ENCODE data around the gene ZNF768. TPM values are rescaled to one million over a fixed set of nuclear protein-coding genes. Genes with fewer than 3 reads are reported as not detected.

The ZNF768 gene
- total RNA-seq, 1 experiment from 2014 or later, result 48.8 TPM

- no peak for TF ChIP-seq SRF (IDR thresholded peaks at IDR 0.05; ENCODE audit: low read depth)
Observed at GRCh38 chr16:30515275-30515674, 11.1 kb downstream of the ZNF768 start (continued).

GRCh38 chr16:30511509-30511908 lies 14.9 kb downstream of the ZNF768 start:
- intact Hi-C loops (cut with micrococcal nuclease), result no loop called here
- no peaks in the 10 kb centered on the region for H3K9me3 ChIP-seq (ENCODE audit: control insufficient read depth in 1 of 2, insufficient read depth in 1 of 2, low read depth in 1 of 2, low read length in 2 of 2)
- no peak overlapping the region for H3K4me3 ChIP-seq (replicated peaks in 1 of 2; ENCODE audit: low read depth in 1 of 2, low read length in 2 of 2)
- no peaks in the 10 kb centered on the region for H3K27me3 ChIP-seq (ENCODE audit: insufficient read depth, low read length)
- no TSS peak for BruUV-seq (replicated peaks)
- H3K27ac ChIP-seq (ENCODE audit: low read depth, low read length), result no peak overlapping the region
- ChIA-PET CTCF (no interaction called here), RAD21 (ENCODE audit: low non-redundant PET in 1 of 2, low total read pairs in 2 of 2, uncharacterized antibody in 2 of 2, unreplicated experiment in 2 of 2) (no interaction called here), POLR2A (no interaction called here)
- no peaks in the 10 kb centered on the region for H3K9me2 ChIP-seq (ENCODE audit: insufficient read depth)
- H3K79me2 ChIP-seq (ENCODE audit: insufficient read depth, low read length), result no peaks in the 10 kb centered on the region
- DNase-seq (ENCODE audit: low read depth, low spot score) (no peak), ATAC-seq (no peak)
- no peak overlapping the region for H3K9ac ChIP-seq (ENCODE audit: low read length)
- no peak overlapping the region for H3K4me2 ChIP-seq (ENCODE audit: low read length)
- H4K20me1 ChIP-seq (ENCODE audit: insufficient read depth), result no peaks in the 10 kb centered on the region
- TF ChIP-seq RAD21 (IDR thresholded peaks at IDR 0.05; ENCODE audit: low read depth), result no peak
- no peak for TF ChIP-seq MAX (IDR thresholded peaks at IDR 0.05)
- TF ChIP-seq ZNF274 (IDR thresholded peaks at IDR 0.05; ENCODE audit: low read depth, low read length), result no peak
- TF ChIP-seq SRF (IDR thresholded peaks at IDR 0.05; ENCODE audit: low read depth), result no peak
- TF ChIP-seq EZH2 (IDR thresholded peaks at IDR 0.05), result no peak
- no peaks in the 10 kb centered on the region for H3K4me1 ChIP-seq (ENCODE audit: control insufficient read depth in 1 of 2, insufficient read depth in 2 of 2, low read length in 2 of 2)
- no peak overlapping the region for H2AFZ ChIP-seq (ENCODE audit: low read depth, low read length, poor library complexity, severe bottlenecking)
- no peaks in the 10 kb centered on the region for H3K36me3 ChIP-seq (ENCODE audit: control insufficient read depth in 1 of 2, insufficient read depth in 2 of 2, low read length in 2 of 2)

- no peak for DNase-seq (ENCODE audit: low read depth, low spot score)
- no peaks in the 10 kb centered on the region for H4K20me1 ChIP-seq (ENCODE audit: insufficient read depth)
- H3K4me1 ChIP-seq (ENCODE audit: control insufficient read depth in 1 of 2, insufficient read depth in 2 of 2, low read length in 2 of 2), result no peaks in the 10 kb centered on the region
- H2AFZ ChIP-seq (ENCODE audit: low read depth, low read length, poor library complexity, severe bottlenecking), result no peak overlapping the region
- POLR2A ChIA-PET, result interaction anchor here (0.5 to 1.2 kb wide), 3 partner anchors 12 to 35 kb away, joined by 3 to 5 read pairs (median 3); no protein-coding TSS in a partner anchor
- BruUV-seq (replicated peaks), result no TSS peak
- H3K27ac ChIP-seq (ENCODE audit: low read depth, low read length), result no peak overlapping the region
- no peak for TF ChIP-seq ZFX (IDR thresholded peaks at IDR 0.05)
- no peak for TF ChIP-seq SRF (IDR thresholded peaks at IDR 0.05; ENCODE audit: low read depth)
- TF ChIP-seq YY1 (IDR thresholded peaks at IDR 0.05; ENCODE audit: extremely low read depth, insufficient replicate concordance, low read depth, low read length), result no peak
- TF ChIP-seq EGR1 (IDR thresholded peaks at IDR 0.05; ENCODE audit: low read depth), result no peak
- TF ChIP-seq SIN3A (IDR thresholded peaks at IDR 0.05; ENCODE audit: low read depth), result no peak
- no peak for TF ChIP-seq ELF1 (IDR thresholded peaks at IDR 0.05; ENCODE audit: borderline replicate concordance, low read depth)
- no peak for TF ChIP-seq EZH2 (IDR thresholded peaks at IDR 0.05)
- TF ChIP-seq CEBPB (IDR thresholded peaks at IDR 0.05; ENCODE audit: low read depth), result no peak
- no peak for TF ChIP-seq TCF7L2 (IDR thresholded peaks at IDR 0.05; ENCODE audit: borderline replicate concordance, extremely low read depth, insufficient read depth, insufficient read length)
- no peak for TF ChIP-seq RAD21 (IDR thresholded peaks at IDR 0.05; ENCODE audit: low read depth)
- TF ChIP-seq EZH2phosphoT487 (IDR thresholded peaks at IDR 0.05; ENCODE audit: borderline replicate concordance), result no peak
- no peak for TF ChIP-seq FOSL1 (IDR thresholded peaks at IDR 0.05; ENCODE audit: low read depth)
- no peak for TF ChIP-seq ZBTB33 (IDR thresholded peaks at IDR 0.05; ENCODE audit: extremely low read depth, insufficient replicate concordance, low read length)
- TF ChIP-seq ATF3 (IDR thresholded peaks at IDR 0.05), result no peak
- TF ChIP-seq ZNF274 (IDR thresholded peaks at IDR 0.05; ENCODE audit: low read depth, low read length), result no peak
- TF ChIP-seq JUND (IDR thresholded peaks at IDR 0.05), result no peak
- RAD21 ChIA-PET (ENCODE audit: low non-redundant PET in 1 of 2, low total read pairs in 2 of 2, uncharacterized antibody in 2 of 2, unreplicated experiment in 2 of 2), result no interaction called here
- CTCF ChIA-PET, result no interaction called here
- no peak overlapping the region for H3K9ac ChIP-seq (ENCODE audit: low read length)
- H3K4me2 ChIP-seq (ENCODE audit: low read length), result no peak overlapping the region
- H3K9me2 ChIP-seq (ENCODE audit: insufficient read depth), result no peaks in the 10 kb centered on the region
- no peaks in the 10 kb centered on the region for H3K27me3 ChIP-seq (ENCODE audit: insufficient read depth, low read length)
- no peak overlapping the region for H3K4me3 ChIP-seq (replicated peaks in 1 of 2; ENCODE audit: low read depth in 1 of 2, low read length in 2 of 2)
- no peak for ATAC-seq
- H3K36me3 ChIP-seq (ENCODE audit: control insufficient read depth in 1 of 2, insufficient read depth in 2 of 2, low read length in 2 of 2), result no peaks in the 10 kb centered on the region
- intact Hi-C loops (cut with micrococcal nuclease), result no loop called here
- no peaks in the 10 kb centered on the region for H3K9me3 ChIP-seq (ENCODE audit: control insufficient read depth in 1 of 2, insufficient read depth in 1 of 2, low read depth in 1 of 2, low read length in 2 of 2)
- H3K79me2 ChIP-seq (ENCODE audit: insufficient read depth, low read length), result no peaks in the 10 kb centered on the region
Observed at GRCh38 chr16:30510376-30510938, 15.9 kb downstream of the ZNF768 start.
